GM19043 (cell line): Measurements from ENCODE around the gene DKKL1.
"Not testable (repeated sequence)": the region's sequence is repeated elsewhere in the genome, so short reads cannot be mapped to it uniquely, and the experiment has no call there.

Source experiments
- ATAC-seq: cut with Tn5 transposase; IDR thresholded peaks from one replicate; pipeline ENCODE4 v1.9.1; 2021; ENCODE audit warnings: low read depth; ENCODE audit not compliant: unreplicated experiment

Gene DKKL1

GRCh38 chr19:49359851-49360820 lies 3.5 kb upstream of the DKKL1 start:
- ATAC-seq, result no peak

GRCh38 chr19:49361438-49362047 lies 2.1 kb upstream of the DKKL1 start:
- ATAC-seq, result no peak

- no peak for ATAC-seq
These were observed 1.4 kb upstream of the DKKL1 start, which contains the start of gene TEAD2 for GRCh38 chr19:49362048-49362928. TEAD2 (minus strand) TSS chr19:49362416; CDS start chr19:49360075, 2,341 bp downstream.

- ATAC-seq, result no peak
These were observed 779 bp upstream of the DKKL1 start for GRCh38 chr19:49362929-49363267.

GRCh38 chr19:49364083-49364737 lies 533 bp downstream of the DKKL1 start:
- ATAC-seq, result no peak

GRCh38 chr19:49366110-49366509 lies 2.4 kb downstream of the DKKL1 start:
- no peak for ATAC-seq

GRCh38 chr19:49368711-49369358 lies 5.2 kb downstream of the DKKL1 start:
- no peak for ATAC-seq

GRCh38 chr19:49371184-49371583 lies 7.5 kb downstream of the DKKL1 start:
- no peak for ATAC-seq

GRCh38 chr19:49373174-49373573 lies 9.5 kb downstream of the DKKL1 start:
- ATAC-seq, result not testable (repeated sequence)

GRCh38 chr19:49374665-49375434 lies 11.2 kb downstream of the DKKL1 start:
- no peak for ATAC-seq

- no peak for ATAC-seq
These were observed 14.8 kb downstream of the DKKL1 start for GRCh38 chr19:49378512-49378911.

GRCh38 chr19:49380391-49380790 lies 16.7 kb downstream of the DKKL1 start:
- no peak for ATAC-seq

GRCh38 chr19:49382639-49383038 lies 19.0 kb downstream of the DKKL1 start:
- no peak for ATAC-seq

GRCh38 chr19:49383599-49383998 lies 19.9 kb downstream of the DKKL1 start:
- no peak for ATAC-seq

GRCh38 chr19:49387936-49388372 lies 24.3 kb downstream of the DKKL1 start, which contains the start of gene KASH5:
KASH5 (plus strand) TSS chr19:49388249; CDS start chr19:49390884, 2,635 bp downstream.
- no peak for ATAC-seq

- ATAC-seq, result no peak
These were observed 25.7 kb downstream of the DKKL1 start for GRCh38 chr19:49389406-49389805.

- no peak for ATAC-seq
These were observed 26.7 kb downstream of the DKKL1 start for GRCh38 chr19:49390131-49390928.

GRCh38 chr19:49390929-49391359 lies 27.3 kb downstream of the DKKL1 start:
- no peak for ATAC-seq
